ENCODE measurements around the gene RECQL5.

DNA sequence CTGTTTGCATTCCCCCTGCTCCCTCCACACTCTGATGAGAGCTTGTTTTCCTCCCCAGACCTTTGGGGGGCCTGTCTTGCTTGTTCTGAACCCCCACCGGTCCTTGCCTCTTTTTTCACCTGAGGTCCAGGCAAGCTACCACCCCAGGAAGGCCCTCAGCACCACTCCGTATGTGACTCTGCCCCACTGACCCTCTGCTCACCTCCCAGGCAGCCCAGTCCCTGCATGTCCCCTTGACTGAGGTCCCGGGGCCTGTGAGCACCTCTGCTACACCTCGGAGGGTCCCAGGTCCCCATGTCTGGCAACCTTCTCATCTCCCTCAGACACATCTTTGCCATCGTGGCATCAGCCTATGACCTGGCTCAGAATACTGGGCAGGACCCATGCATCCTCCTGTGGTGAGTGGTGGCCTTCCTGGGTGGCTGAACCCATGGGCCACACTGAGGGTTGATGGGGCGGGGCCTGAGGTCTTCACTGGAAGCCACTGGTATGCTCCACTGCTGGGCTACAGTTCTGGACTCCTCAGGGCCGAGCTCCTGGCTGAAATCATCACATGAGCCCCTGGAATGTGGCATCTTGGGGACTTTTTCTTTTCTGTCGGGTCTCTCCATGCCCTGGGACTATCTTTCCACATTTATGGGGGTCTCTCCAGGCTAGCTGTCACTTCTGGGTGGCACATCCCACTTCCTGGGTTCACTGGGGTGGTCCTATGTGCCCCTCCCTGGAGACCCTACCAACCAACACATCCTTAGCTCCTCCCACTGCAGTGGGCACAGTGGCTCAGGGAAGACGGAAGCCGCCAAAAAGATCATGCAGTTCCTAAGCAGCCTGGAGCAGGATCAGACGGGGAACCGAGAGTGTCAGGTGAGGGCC, 75.9 kb downstream of the RECQL5 start:
- TF ChIP-seq MAZ (IDR thresholded peaks at IDR 0.05; ENCODE audit: borderline replicate concordance, low read depth, low read length) = no peak
- TF ChIP-seq, protein P1, sequence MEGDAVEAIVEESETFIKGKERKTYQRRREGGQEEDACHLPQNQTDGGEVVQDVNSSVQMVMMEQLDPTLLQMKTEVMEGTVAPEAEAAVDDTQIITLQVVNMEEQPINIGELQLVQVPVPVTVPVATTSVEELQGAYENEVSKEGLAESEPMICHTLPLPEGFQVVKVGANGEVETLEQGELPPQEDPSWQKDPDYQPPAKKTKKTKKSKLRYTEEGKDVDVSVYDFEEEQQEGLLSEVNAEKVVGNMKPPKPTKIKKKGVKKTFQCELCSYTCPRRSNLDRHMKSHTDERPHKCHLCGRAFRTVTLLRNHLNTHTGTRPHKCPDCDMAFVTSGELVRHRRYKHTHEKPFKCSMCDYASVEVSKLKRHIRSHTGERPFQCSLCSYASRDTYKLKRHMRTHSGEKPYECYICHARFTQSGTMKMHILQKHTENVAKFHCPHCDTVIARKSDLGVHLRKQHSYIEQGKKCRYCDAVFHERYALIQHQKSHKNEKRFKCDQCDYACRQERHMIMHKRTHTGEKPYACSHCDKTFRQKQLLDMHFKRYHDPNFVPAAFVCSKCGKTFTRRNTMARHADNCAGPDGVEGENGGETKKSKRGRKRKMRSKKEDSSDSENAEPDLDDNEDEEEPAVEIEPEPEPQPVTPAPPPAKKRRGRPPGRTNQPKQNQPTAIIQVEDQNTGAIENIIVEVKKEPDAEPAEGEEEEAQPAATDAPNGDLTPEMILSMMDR (IDR thresholded peaks at IDR 0.05) = no peak
- no peak for TF ChIP-seq EP300 (IDR thresholded peaks at IDR 0.05)
- no peak for TF ChIP-seq KDM1A (IDR thresholded peaks at IDR 0.05; ENCODE audit: low read depth)
- TF ChIP-seq CBX2 (IDR thresholded peaks at IDR 0.05; ENCODE audit: borderline replicate concordance, low read depth) = no peak
- TF ChIP-seq MAFK (IDR thresholded peaks at IDR 0.05; ENCODE audit: partially characterized antibody) = no peak
- TF ChIP-seq, protein P2, sequence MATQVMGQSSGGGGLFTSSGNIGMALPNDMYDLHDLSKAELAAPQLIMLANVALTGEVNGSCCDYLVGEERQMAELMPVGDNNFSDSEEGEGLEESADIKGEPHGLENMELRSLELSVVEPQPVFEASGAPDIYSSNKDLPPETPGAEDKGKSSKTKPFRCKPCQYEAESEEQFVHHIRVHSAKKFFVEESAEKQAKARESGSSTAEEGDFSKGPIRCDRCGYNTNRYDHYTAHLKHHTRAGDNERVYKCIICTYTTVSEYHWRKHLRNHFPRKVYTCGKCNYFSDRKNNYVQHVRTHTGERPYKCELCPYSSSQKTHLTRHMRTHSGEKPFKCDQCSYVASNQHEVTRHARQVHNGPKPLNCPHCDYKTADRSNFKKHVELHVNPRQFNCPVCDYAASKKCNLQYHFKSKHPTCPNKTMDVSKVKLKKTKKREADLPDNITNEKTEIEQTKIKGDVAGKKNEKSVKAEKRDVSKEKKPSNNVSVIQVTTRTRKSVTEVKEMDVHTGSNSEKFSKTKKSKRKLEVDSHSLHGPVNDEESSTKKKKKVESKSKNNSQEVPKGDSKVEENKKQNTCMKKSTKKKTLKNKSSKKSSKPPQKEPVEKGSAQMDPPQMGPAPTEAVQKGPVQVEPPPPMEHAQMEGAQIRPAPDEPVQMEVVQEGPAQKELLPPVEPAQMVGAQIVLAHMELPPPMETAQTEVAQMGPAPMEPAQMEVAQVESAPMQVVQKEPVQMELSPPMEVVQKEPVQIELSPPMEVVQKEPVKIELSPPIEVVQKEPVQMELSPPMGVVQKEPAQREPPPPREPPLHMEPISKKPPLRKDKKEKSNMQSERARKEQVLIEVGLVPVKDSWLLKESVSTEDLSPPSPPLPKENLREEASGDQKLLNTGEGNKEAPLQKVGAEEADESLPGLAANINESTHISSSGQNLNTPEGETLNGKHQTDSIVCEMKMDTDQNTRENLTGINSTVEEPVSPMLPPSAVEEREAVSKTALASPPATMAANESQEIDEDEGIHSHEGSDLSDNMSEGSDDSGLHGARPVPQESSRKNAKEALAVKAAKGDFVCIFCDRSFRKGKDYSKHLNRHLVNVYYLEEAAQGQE (IDR thresholded peaks at IDR 0.05) = no peak
- TF ChIP-seq RAD21 (conservative IDR thresholded peaks at IDR 0.05 in 1 of 2, IDR thresholded peaks at IDR 0.05 in 1 of 2) = no peak
- TF ChIP-seq POLR2A (IDR thresholded peaks at IDR 0.05; ENCODE audit: low read length) = no peak
- no peak for TF ChIP-seq NPAS2 (CRISPR knock-in tag; IDR thresholded peaks at IDR 0.05; ENCODE audit: borderline replicate concordance)
- TF ChIP-seq, protein P3, sequence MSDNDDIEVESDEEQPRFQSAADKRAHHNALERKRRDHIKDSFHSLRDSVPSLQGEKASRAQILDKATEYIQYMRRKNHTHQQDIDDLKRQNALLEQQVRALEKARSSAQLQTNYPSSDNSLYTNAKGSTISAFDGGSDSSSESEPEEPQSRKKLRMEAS (IDR thresholded peaks at IDR 0.05) = no peak
- TF ChIP-seq KDM5A (IDR thresholded peaks at IDR 0.05) = no peak

All from A549 (cell line).